Spleen (tissue), 11 donors: Measurements from ENCODE around the gene STK24. TPM values are rescaled to one million over a fixed set of nuclear protein-coding genes. Genes with fewer than 3 reads are reported as not detected.

Experiments
- DNase-seq: peaks from one replicate; pipeline ENCODE4 v3.0.0-alpha.2; 2020
- H3K27ac ChIP-seq, 8 donors: fragments of 200-600 bp; sonication (generic) in 7 of 8; 1 replicate in 4 of 8; 2 replicates in 4 of 8; pipeline versions ENCODE4 v1.5.0 to v1.8.0; 2016 to 2021; ENCODE audit warnings: inconsistent platforms in 4 of 8, mild to moderate bottlenecking in 4 of 8, moderate library complexity in 1 of 8
- H3K27me3 ChIP-seq, 7 donors: fragments of 200-600 bp; sonication (generic) in 6 of 7; replicated peaks in 1 of 7; 1 replicate in 4 of 7; 2 replicates in 3 of 7; pipeline versions ENCODE4 v1.5.0 to v1.8.0; 2016 to 2021; ENCODE audit warnings: inconsistent platforms in 3 of 7, mild to moderate bottlenecking in 1 of 7
- H3K36me3 ChIP-seq, 6 donors: fragments of 200-600 bp; sonication (generic) in 5 of 6; 1 replicate in 4 of 6; 2 replicates in 2 of 6; pipeline versions ENCODE4 v1.5.0 to v1.8.0; 2016 to 2021; ENCODE audit warnings: inconsistent platforms in 2 of 6
- H3K4me1 ChIP-seq, 6 donors: fragments of 200-600 bp; sonication (generic) in 5 of 6; 1 replicate in 3 of 6; 2 replicates in 3 of 6; pipeline versions ENCODE4 v1.5.0 to v1.8.0; 2016 to 2021; ENCODE audit warnings: inconsistent platforms in 3 of 6
- H3K4me3 ChIP-seq, 8 donors: fragments of 200-600 bp; sonication (generic) in 7 of 8; 1 replicate in 4 of 8; 2 replicates in 4 of 8; pipeline versions ENCODE4 v1.5.0 to v1.8.0; 2016 to 2021; ENCODE audit warnings: inconsistent platforms in 4 of 8, mild to moderate bottlenecking in 4 of 8, moderate library complexity in 2 of 8
- H3K9me3 ChIP-seq, 8 donors: fragments of 200-600 bp; sonication (generic) in 7 of 8; 1 replicate in 4 of 8; 2 replicates in 4 of 8; pipeline versions ENCODE4 v1.5.0 to v1.8.0; 2016 to 2021; ENCODE audit warnings: inconsistent platforms in 4 of 8
- CTCF ChIP-seq, 11 experiments: fragments of 200-600 bp in 7 of 11; fragments of 450-650 bp in 4 of 11; sonication (generic) in 4 of 11; IDR thresholded peaks in 8 of 11; conservative IDR thresholded peaks in 3 of 11; 1 replicate in 7 of 11; 2 replicates in 4 of 11; pipeline versions ENCODE4 v1.4.0 to v1.8.0; 2016 to 2021; ENCODE audit warnings: antibody characterized with exemption in 11 of 11, inconsistent platforms in 4 of 11, mild to moderate bottlenecking in 1 of 11
- POLR2A ChIP-seq, 3 donors: fragments of 450-650 bp; IDR thresholded peaks; one replicate each; pipeline ENCODE4 v1.5.1; 2017; ENCODE audit warnings: antibody characterized with exemption in 3 of 3, mild to moderate bottlenecking in 1 of 3
- POLR2AphosphoS5 ChIP-seq, 3 donors: sonication (generic); formaldehyde crosslinking; IDR thresholded peaks; one replicate each; pipeline ENCODE4 v1.5.1; 2017; ENCODE audit warnings: antibody characterized with exemption in 3 of 3
- WGBS, 5 donors: extraction: QIAGEN DNeasy Blood & Tissue Kit in 3 of 5; methylation state at CpG; one replicate each; pipeline versions ENCODE4 v1.1.5 to v1.1.7; 2013 to 2018; 5-methylcytosine and 5-hydroxymethylcytosine counted together
- intact Hi-C: fragments of 100-400 bp; cut with DNase I; formaldehyde crosslinking; loops from one replicate; pipeline ENCODE4 v1.15.0; 2023; ENCODE audit warnings: low total_unique reads
- polyA plus RNA-seq, 3 donors: library from polyadenylated mRNA; stranded (reverse); fragments of 200-250 nt; gene quantifications; one replicate each; pipeline ENCODE4 v1.2.1, GENCODE V29; 2013
- total RNA-seq, 7 donors: library from RNA; depleted of rRNA in 3 of 7; stranded (reverse); fragments of >200 nt in 3 of 7; fragmentation: NEBNext Ultra II Directional in 4 of 7; extraction: Animal tissue kit (Norgen Biotek cat#: 25700) in 4 of 7; gene quantifications; one replicate each; pipeline versions ENCODE4 v1.1.0 to v1.2.1, GENCODE V29; 2016 to 2021
- donor health status: healthy with polysubstance abuse.
- donor health status: DM: no; HTN: no; CAD: no; lungs with moderate emphysema.
- donor health status: DM: no; HTN: no; CAD: no.
- donor health status: Bipolar disorder and iron deficiency.
- donor health status: healthy.
- donor health status: DM: no; HTN: no; CAD: no.
- donor health status: DM: yes; HTN: yes; CAD: no.

Gene STK24
- total and polyA plus RNA-seq, 10 donors: 36.5 to 132 (median 94.5) TPM

- DNase-seq: no peak
- Histone ChIP-seq H3K27ac (no peak overlapping the region), H3K4me3 (no peak overlapping the region), H3K4me1 (peaks cover 0 to 17% (median 12%) of the 10 kb centered on the region in 6 donors), H3K9me3 (no peaks in the 10 kb centered on the region), H3K27me3 (no peaks in the 10 kb centered on the region), H3K36me3 (peaks cover 0 to 42% (median 7%) of the 10 kb centered on the region in 6 donors)
- TF ChIP-seq POLR2AphosphoS5 (IDR thresholded peaks at IDR 0.05): no peak
- no peak for TF ChIP-seq CTCF (IDR thresholded peaks at IDR 0.05 in 8 of 11, conservative IDR thresholded peaks at IDR 0.05 in 3 of 11)
- intact Hi-C loops: no loop called here
- 79 to 89% (median 84%) methylated on average over 24 to 27 of the region's 27 CpGs for WGBS, 5 donors
These were observed 134.3 kb downstream of the STK24 start for GRCh38 chr13:98442391-98443230.

GRCh38 chr13:98441056-98441676 is 135.7 kb downstream of the STK24 start:
- WGBS, 5 donors: 86 to 92% (median 89%) methylated on average over 21 of the region's 21 CpGs
- no peak for DNase-seq
- Histone ChIP-seq H3K27me3 (no peaks in the 10 kb centered on the region), H3K9me3 (no peaks in the 10 kb centered on the region), H3K27ac (no peak overlapping the region), H3K36me3 (peaks cover 0 to 28% (median 0%) of the 10 kb centered on the region in 6 donors), H3K4me3 (no peak overlapping the region), H3K4me1 (peaks cover 0 to 16% (median 12%) of the 10 kb centered on the region in 6 donors)
- intact Hi-C loops: no loop called here
- TF ChIP-seq POLR2AphosphoS5 (IDR thresholded peaks at IDR 0.05) (no peak), POLR2A (IDR thresholded peaks at IDR 0.05) (no peak)

GRCh38 chr13:98440390-98441055 is 136.4 kb downstream of the STK24 start:
- no peak overlapping the region for H3K4me3 ChIP-seq
- H3K27ac ChIP-seq: no peak overlapping the region
- no peaks in the 10 kb centered on the region for H3K27me3 ChIP-seq
- intact Hi-C loops: no loop called here
- WGBS, 5 donors: 92 to 98% (median 95%) methylated on average over 15 to 25 of the region's 25 CpGs
- no peak for DNase-seq
- peaks cover 0 to 10% (median 8%) of the 10 kb centered on the region in 6 donors for H3K4me1 ChIP-seq
- H3K36me3 ChIP-seq: peaks cover 0 to 26% (median 0%) of the 10 kb centered on the region in 6 donors
- TF ChIP-seq CTCF (IDR thresholded peaks at IDR 0.05 in 8 of 11, conservative IDR thresholded peaks at IDR 0.05 in 3 of 11) (no peak), POLR2AphosphoS5 (IDR thresholded peaks at IDR 0.05) (peak in 1 of 3 donors; percentile 58)
- no peaks in the 10 kb centered on the region for H3K9me3 ChIP-seq

GRCh38 chr13:98439896-98440295 is 137.0 kb downstream of the STK24 start:
- peaks cover 0 to 26% (median 0%) of the 10 kb centered on the region in 6 donors for H3K36me3 ChIP-seq
- H3K4me3 ChIP-seq: no peak overlapping the region
- no peaks in the 10 kb centered on the region for H3K27me3 ChIP-seq
- peaks cover 0 to 3% (median 1%) of the 10 kb centered on the region in 6 donors for H3K4me1 ChIP-seq
- intact Hi-C loops: no loop called here
- no peak overlapping the region for H3K27ac ChIP-seq
- TF ChIP-seq POLR2AphosphoS5 (IDR thresholded peaks at IDR 0.05): no peak
- TF ChIP-seq CTCF (IDR thresholded peaks at IDR 0.05 in 8 of 11, conservative IDR thresholded peaks at IDR 0.05 in 3 of 11): no peak
- no peak for TF ChIP-seq POLR2A (IDR thresholded peaks at IDR 0.05)
- no peak for DNase-seq
- no peaks in the 10 kb centered on the region for H3K9me3 ChIP-seq
- WGBS, 5 donors: 92 to 96% (median 93%) methylated on average over 16 of the region's 16 CpGs
